Measurements from ENCODE around the gene SLC12A9. TPM values are rescaled to one million over a fixed set of nuclear protein-coding genes. Genes with fewer than 3 reads are reported as not detected.
"Not testable (repeated sequence)": the region's sequence is repeated elsewhere in the genome, so short reads cannot be mapped to it uniquely, and the experiment has no call there.

Gene SLC12A9
- total RNA-seq, 1 donor from 2014 or later = 27.7 TPM

GRCh38 chr7:100806276-100806675 lies 46.2 kb upstream of the SLC12A9 start:
- no peak for DNase-seq (ENCODE audit: low read depth, low spot score)
- Mint-ChIP-seq H3K4me1 (peaks cover 16% of the 10 kb centered on the region), H3K9me3 (no peaks in the 10 kb centered on the region), H3K27me3 (ENCODE audit: low read depth) (no peaks in the 10 kb centered on the region), H3K36me3 (ENCODE audit: low read depth) (peaks cover 24% of the 10 kb centered on the region), H3K4me3 (no peak overlapping the region), H3K27ac (ENCODE audit: unreplicated experiment) (no peak overlapping the region)
- no peak for TF ChIP-seq CTCF (conservative IDR thresholded peaks at IDR 0.05)

- H3K4me3 Mint-ChIP-seq = not testable (repeated sequence)
These were observed 45.6 kb upstream of the SLC12A9 start for GRCh38 chr7:100806883-100807282.

GRCh38 chr7:100808354-100808875 lies 44.1 kb upstream of the SLC12A9 start:
- TF ChIP-seq CTCF (conservative IDR thresholded peaks at IDR 0.05) = no peak
- Mint-ChIP-seq H3K4me3 (no peak overlapping the region), H3K27ac (ENCODE audit: unreplicated experiment) (no peak overlapping the region), H3K9me3 (no peaks in the 10 kb centered on the region), H3K4me1 (peaks cover 9% of the 10 kb centered on the region), H3K27me3 (ENCODE audit: low read depth) (no peaks in the 10 kb centered on the region), H3K36me3 (ENCODE audit: low read depth) (peaks cover 21% of the 10 kb centered on the region)
- DNase-seq (ENCODE audit: low read depth, low spot score) = no peak

More at GRCh38 chr7:100806883-100807282, 45.6 kb upstream of the SLC12A9 start:
- H3K4me1 Mint-ChIP-seq = peaks cover 16% of the 10 kb centered on the region
- H3K27ac Mint-ChIP-seq (ENCODE audit: unreplicated experiment); DNase-seq (ENCODE audit: low read depth, low spot score); H3K27me3 Mint-ChIP-seq (ENCODE audit: low read depth); H3K9me3 Mint-ChIP-seq: not testable (repeated sequence)
- peaks cover 24% of the 10 kb centered on the region for H3K36me3 Mint-ChIP-seq (ENCODE audit: low read depth)

GRCh38 chr7:100811480-100811879 lies 41.0 kb upstream of the SLC12A9 start:
- TF ChIP-seq CTCF (conservative IDR thresholded peaks at IDR 0.05) = no peak
- Mint-ChIP-seq H3K36me3 (ENCODE audit: low read depth) (peaks cover 19% of the 10 kb centered on the region), H3K9me3 (no peaks in the 10 kb centered on the region), H3K4me1 (no peaks in the 10 kb centered on the region), H3K27ac (ENCODE audit: unreplicated experiment) (no peak overlapping the region), H3K4me3 (no peak overlapping the region), H3K27me3 (ENCODE audit: low read depth) (no peaks in the 10 kb centered on the region)
- no peak for DNase-seq (ENCODE audit: low read depth, low spot score)

- Mint-ChIP-seq H3K4me3 (no peak overlapping the region), H3K36me3 (ENCODE audit: low read depth) (peaks cover 17% of the 10 kb centered on the region), H3K27ac (ENCODE audit: unreplicated experiment) (no peak overlapping the region), H3K27me3 (ENCODE audit: low read depth) (no peaks in the 10 kb centered on the region), H3K9me3 (no peaks in the 10 kb centered on the region), H3K4me1 (no peaks in the 10 kb centered on the region)
- no peak for DNase-seq (ENCODE audit: low read depth, low spot score)
- TF ChIP-seq CTCF (conservative IDR thresholded peaks at IDR 0.05) = no peak
These were observed 39.8 kb upstream of the SLC12A9 start for GRCh38 chr7:100812729-100813128.

- not testable (repeated sequence) for H3K4me1 Mint-ChIP-seq; H3K4me3 Mint-ChIP-seq; H3K27ac Mint-ChIP-seq (ENCODE audit: unreplicated experiment); H3K9me3 Mint-ChIP-seq; DNase-seq (ENCODE audit: low read depth, low spot score); H3K27me3 Mint-ChIP-seq (ENCODE audit: low read depth)
- H3K36me3 Mint-ChIP-seq (ENCODE audit: low read depth) = peaks cover 18% of the 10 kb centered on the region
These were observed 36.0 kb upstream of the SLC12A9 start for GRCh38 chr7:100816515-100816914.

Data from neural crest cell (in vitro differentiated cells).